Activated naive CD4-positive, alpha-beta T cell (primary cell): Measurements from ENCODE around the gene FARP2.

Experiments used
- DNase-seq, 4 experiments: peaks; one replicate each; lab custom pipeline; 2025; lab: John Stamatoyannopoulos, UW

Gene FARP2

GRCh38 chr2:241325257-241325656 is 30.8 kb upstream of the FARP2 start:
- DNase-seq, result no peak

GRCh38 chr2:241329669-241330615 is 26.1 kb upstream of the FARP2 start:
- DNase-seq, result no peak

- no peak for DNase-seq
Observed at GRCh38 chr2:241330616-241330981, 25.5 kb upstream of the FARP2 start.

GRCh38 chr2:241334813-241335212 is 21.3 kb upstream of the FARP2 start:
- DNase-seq, result no peak

GRCh38 chr2:241339839-241340630 is 16.1 kb upstream of the FARP2 start:
- no peak for DNase-seq

- no peak for DNase-seq
Observed at GRCh38 chr2:241340631-241341163, 15.4 kb upstream of the FARP2 start.

GRCh38 chr2:241344925-241345651 is 11.0 kb upstream of the FARP2 start:
- no peak for DNase-seq

GRCh38 chr2:241349941-241350340 is 6.1 kb upstream of the FARP2 start:
- no peak for DNase-seq

- no peak for DNase-seq
Observed at GRCh38 chr2:241350530-241350877, 5.6 kb upstream of the FARP2 start.

GRCh38 chr2:241350878-241351639 is 5.0 kb upstream of the FARP2 start:
- no peak for DNase-seq

GRCh38 chr2:241351640-241352031 is 4.4 kb upstream of the FARP2 start:
- DNase-seq, result no peak

- no peak for DNase-seq
Observed at GRCh38 chr2:241352227-241352626, 3.9 kb upstream of the FARP2 start.

GRCh38 chr2:241354668-241355658 is 1.1 kb upstream of the FARP2 start:
- DNase-seq, result peak; percentile 25 to 65 (median 50)

- DNase-seq, result no peak
Observed at GRCh38 chr2:241356871-241357260, 781 bp downstream of the FARP2 start.

- DNase-seq, result no peak
Observed at GRCh38 chr2:241357531-241357930, 1.4 kb downstream of the FARP2 start.

- no peak for DNase-seq
Observed at GRCh38 chr2:241358470-241358869, 2.4 kb downstream of the FARP2 start.

- DNase-seq, result no peak
Observed at GRCh38 chr2:241359481-241360045, 3.5 kb downstream of the FARP2 start.

GRCh38 chr2:241363426-241363825 is 7.3 kb downstream of the FARP2 start:
- no peak for DNase-seq

GRCh38 chr2:241364781-241365180 is 8.7 kb downstream of the FARP2 start:
- DNase-seq, result no peak

GRCh38 chr2:241366678-241367077 is 10.6 kb downstream of the FARP2 start:
- no peak for DNase-seq
